Measurements from ENCODE around the gene IPO11. TPM values are rescaled to one million over a fixed set of nuclear protein-coding genes. Genes with fewer than 3 reads are reported as not detected.

IPO11 gene
- total and polyA plus RNA-seq, 2 experiments from 2014 or later: 18.7 to 64.7 TPM

- H3F3A ChIP-seq (replicated peaks; ENCODE audit: low read depth): no peaks in the 10 kb centered on the region
- Mint-ChIP-seq H3K27ac (no peak overlapping the region), H3K9me3 (no peaks in the 10 kb centered on the region), H3K4me1 (peaks cover 2% of the 10 kb centered on the region), H3K36me3 (ENCODE audit: low read depth) (peaks cover 9% of the 10 kb centered on the region), H3K4me3 (no peak overlapping the region), H3K27me3 (ENCODE audit: insufficient read depth, low read depth, poor library complexity) (no peaks in the 10 kb centered on the region)
- no peak overlapping the region for H3K4me3 ChIP-seq
- H3K27ac ChIP-seq (ENCODE audit: low read depth): no peak overlapping the region
- H3K4me2 ChIP-seq: no peak overlapping the region
- no peaks in the 10 kb centered on the region for H3K36me3 ChIP-seq (ENCODE audit: insufficient read depth)
- H3K27me3 ChIP-seq (ENCODE audit: insufficient read depth): no peaks in the 10 kb centered on the region
- DNase-seq (ENCODE audit: low spot score): no peak
- no peak for ATAC-seq
- no peak for TF ChIP-seq EZH2phosphoT487 (IDR thresholded peaks at IDR 0.05; ENCODE audit: unreplicated experiment)
- TF ChIP-seq ZNF114 (CRISPR knock-in tag; IDR thresholded peaks at IDR 0.05): no peak
- no peak for TF ChIP-seq JUNB (IDR thresholded peaks at IDR 0.05; ENCODE audit: unreplicated experiment)
- TF ChIP-seq CREB1 (CRISPR knock-in tag; IDR thresholded peaks at IDR 0.05; ENCODE audit: low read depth): no peak
- no peak for TF ChIP-seq CTCF (conservative IDR thresholded peaks at IDR 0.05; ENCODE audit: low read depth in 2 of 2)
- TF ChIP-seq NANOG (IDR thresholded peaks at IDR 0.05; ENCODE audit: borderline replicate concordance): no peak
- no peak for TF ChIP-seq STAT1 (IDR thresholded peaks at IDR 0.05; ENCODE audit: unreplicated experiment)
- TF ChIP-seq POLR2AphosphoS5 (IDR thresholded peaks at IDR 0.05; ENCODE audit: low read depth): no peak
- TF ChIP-seq ZNF462 (CRISPR knock-in tag; IDR thresholded peaks at IDR 0.05): no peak
- no peak for TF ChIP-seq REST (IDR thresholded peaks at IDR 0.05; ENCODE audit: unreplicated experiment)
- TF ChIP-seq ZNF331 (CRISPR knock-in tag; IDR thresholded peaks at IDR 0.05; ENCODE audit: low read depth): no peak
- TF ChIP-seq EZH2 (IDR thresholded peaks at IDR 0.05; ENCODE audit: low read depth, unreplicated experiment): no peak
- no peak for TF ChIP-seq ETS1 (IDR thresholded peaks at IDR 0.05)
- no peaks in the 10 kb centered on the region for H3K4me1 ChIP-seq (ENCODE audit: insufficient read depth)
- no peak overlapping the region for H2AFZ ChIP-seq
- H3K9me2 ChIP-seq (ENCODE audit: insufficient read depth): no peaks in the 10 kb centered on the region
- peaks cover 100% of the 10 kb centered on the region for H3K79me2 ChIP-seq (replicated peaks; ENCODE audit: insufficient read depth)
- H4K20me1 ChIP-seq (replicated peaks; ENCODE audit: insufficient read depth): peaks cover 35% of the 10 kb centered on the region
Observed at GRCh38 chr5:62421414-62421813, 8.9 kb downstream of the IPO11 start.

All from GM23338 (cell line).